ENCODE results near the gene SPRY4. TPM values are rescaled to one million over a fixed set of nuclear protein-coding genes. Genes with fewer than 3 reads are reported as not detected.
A peak's percentile ranks its signal among the peaks of the same experiment; 100 is the strongest.

Gene SPRY4
- total and polyA plus RNA-seq, 2 of the 8 experiments (the other 6 are each of a cell fraction or from before 2014, with no cell fraction given) = 59.1 to 113 TPM

DNA sequence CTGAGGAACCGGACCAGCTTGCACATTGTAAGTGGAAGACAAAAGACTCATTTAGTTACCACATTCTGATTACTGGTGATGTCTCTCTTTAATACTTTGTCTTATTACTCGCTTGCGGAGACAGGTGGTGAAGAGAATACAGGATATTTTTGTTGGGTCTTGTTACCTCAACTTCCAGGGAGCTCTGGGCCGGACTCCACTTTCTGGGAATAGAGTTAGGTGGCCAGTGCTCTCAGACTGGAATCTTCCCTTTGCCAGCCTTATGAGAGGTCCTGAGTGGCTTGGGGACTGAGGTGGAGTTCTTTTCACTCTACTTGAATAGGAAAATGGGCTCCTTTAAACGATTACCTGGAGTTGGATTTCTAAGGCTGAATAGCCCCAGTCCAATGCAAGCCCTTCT, 33.3 kb upstream of the SPRY4 start:
- Histone ChIP-seq H2BK15ac (ENCODE audit: low read length) (no peak overlapping the region), H2AFZ (ENCODE audit: low read length) (no peak overlapping the region), H3K23ac (ENCODE audit: insufficient read length) (no peak overlapping the region), H3K4ac (replicated peaks; ENCODE audit: insufficient read length, low read depth, low read length) (peak overlapping the region; percentile 58), H2BK12ac (ENCODE audit: low read depth, low read length) (peak overlapping the region; percentile 23), H2BK20ac (ENCODE audit: low read length) (peak overlapping the region; percentile 95; the same call in 1 of the 2 replicates), H3K9me3 (ENCODE audit: insufficient read depth in 2 of 2, low read depth in 1 of 2, low read length in 1 of 2) (no peaks in the 10 kb centered on the region), H2AK5ac (ENCODE audit: low read depth, low read length) (peak overlapping the region; percentile 69; the same call in 1 of the 2 replicates), H3K14ac (ENCODE audit: insufficient read length) (no peak overlapping the region), H3K56ac (replicated peaks; ENCODE audit: insufficient read length, low read depth, low read length) (no peak overlapping the region), H3K27ac (ENCODE audit: low read depth, low read length) (no peak overlapping the region), H4K5ac (ENCODE audit: insufficient read length, low read depth, low read length) (no peak overlapping the region), H3K27me3 (replicated peaks in 1 of 4; ENCODE audit: control insufficient read depth in 3 of 4, extremely low read depth in 1 of 4, insufficient read depth in 3 of 4, low read length in 3 of 4) (no peaks in the 10 kb centered on the region; a peak in 1 of 7 replicates), H3K79me2 (ENCODE audit: control insufficient read depth in 1 of 2, insufficient read depth in 2 of 2, low read length in 2 of 2) (no peaks in the 10 kb centered on the region), H3K4me1 (replicated peaks in 1 of 4; ENCODE audit: control insufficient read depth in 3 of 4, insufficient read depth in 4 of 4, low read length in 3 of 4) (peaks cover 15 to 34% (median 26%) of the 10 kb centered on the region in 4 experiments), H2BK120ac (replicated peaks; ENCODE audit: low read depth, low read length) (peak overlapping the region; percentile 75), H4K20me1 (replicated peaks in 1 of 2; ENCODE audit: control insufficient read depth in 1 of 2, insufficient read depth in 2 of 2, low read length in 2 of 2) (no peaks in the 10 kb centered on the region), H3K9ac (replicated peaks in 1 of 4; ENCODE audit: extremely low read depth in 1 of 4, low read depth in 3 of 4, low read length in 3 of 4) (no peak overlapping the region), H3K36me3 (ENCODE audit: control insufficient read depth in 2 of 4, insufficient read depth in 4 of 4, low read length in 3 of 4) (no peaks in the 10 kb centered on the region), H3K79me1 (ENCODE audit: low read depth, low read length) (no peaks in the 10 kb centered on the region), H3K4me3 (ENCODE audit: extremely low read depth in 1 of 4, insufficient read depth in 2 of 4, low read depth in 3 of 4, low read length in 4 of 4) (no peak overlapping the region), H4K91ac (replicated peaks; ENCODE audit: insufficient read length, low read length) (peak overlapping the region; percentile 98), H3K4me2 (ENCODE audit: insufficient read depth in 1 of 2, low read depth in 2 of 2, low read length in 2 of 2) (peak overlapping the region in 1 of 2 experiments; percentile 78; a peak in 1 of 4 replicates), H3K18ac (ENCODE audit: extremely low read depth, low read length) (peak overlapping the region; percentile 68; the same call in 1 of the 2 replicates), H4K8ac (ENCODE audit: extremely low read depth, insufficient read depth, low read length) (no peak overlapping the region), H2BK5ac (ENCODE audit: low read depth, low read length) (peak overlapping the region; percentile 91; the same call in 1 of the 2 replicates), H3K23me2 (ENCODE audit: low read depth, low read length) (peaks cover 1% of the 10 kb centered on the region; the same call in 1 of the 2 replicates)
- DNase-seq (ENCODE audit: low read depth in 1 of 2, low spot score in 2 of 2) (no peak), FAIRE-seq (no peak)
- POLR2A ChIA-PET (ENCODE audit: partially characterized antibody) = interaction anchor here (2.6 to 8.8 kb wide), 2 partner anchors 27 to 34 kb away, joined by 9 to 137 read pairs; partner anchors contain the start of gene SPRY4
- WGBS, 2 experiments (ENCODE audit: extremely low coverage in 1 of 2, insufficient coverage in 1 of 2, insufficient read length in 1 of 2, insufficient replicate concordance in 2 of 2, low coverage in 1 of 2, low lambda C conversion rate in 2 of 2, missing lambda C conversion rate in 1 of 2) = 83% methylated on average over 5 of the region's 5 CpGs; no CpG with 5 or more reads in 1 of the 2 experiments
- CTCF ChIA-PET (ENCODE audit: partially characterized antibody) = interaction anchor here (0.8 to 4.0 kb wide), 11 partner anchors 24 to 347 kb away, joined by 3 to 27 read pairs (median 3); partner anchors contain the start of gene SPRY4
- TF ChIP-seq SIRT6 (IDR thresholded peaks at IDR 0.05; ENCODE audit: low read length) = no peak
- TF ChIP-seq KDM1A (IDR thresholded peaks at IDR 0.05; ENCODE audit: borderline replicate concordance, low read length) = no peak
- no peak for TF ChIP-seq EZH2 (IDR thresholded peaks at IDR 0.05; ENCODE audit: low read depth, low read length, severe bottlenecking)
- TF ChIP-seq RNF2 (IDR thresholded peaks at IDR 0.05; ENCODE audit: borderline replicate concordance, low read depth, low read length, missing control alignments, poor library complexity, severe bottlenecking) = no peak
- no peak for TF ChIP-seq KDM5A (IDR thresholded peaks at IDR 0.05; ENCODE audit: low read length)
- no peak for TF ChIP-seq CHD2 (IDR thresholded peaks at IDR 0.05; ENCODE audit: low read length)
- no peak for TF ChIP-seq PHF8 (conservative IDR thresholded peaks at IDR 0.05; ENCODE audit: low read depth, low read length)
- no peak for TF ChIP-seq TEAD4 (IDR thresholded peaks at IDR 0.05; ENCODE audit: low read depth, low read length)

All from H1 (cell line).